HG02870 (cell line): Measurements from ENCODE around the gene MAP6D1.
A peak's percentile ranks its signal among the peaks of the same experiment; 100 is the strongest.

Experiments
- ATAC-seq: cut with Tn5 transposase; IDR thresholded peaks from one replicate; pipeline ENCODE4 v1.9.1; 2021; ENCODE audit warnings: mild to moderate bottlenecking, moderate library complexity; ENCODE audit not compliant: unreplicated experiment

The MAP6D1 gene

DNA sequence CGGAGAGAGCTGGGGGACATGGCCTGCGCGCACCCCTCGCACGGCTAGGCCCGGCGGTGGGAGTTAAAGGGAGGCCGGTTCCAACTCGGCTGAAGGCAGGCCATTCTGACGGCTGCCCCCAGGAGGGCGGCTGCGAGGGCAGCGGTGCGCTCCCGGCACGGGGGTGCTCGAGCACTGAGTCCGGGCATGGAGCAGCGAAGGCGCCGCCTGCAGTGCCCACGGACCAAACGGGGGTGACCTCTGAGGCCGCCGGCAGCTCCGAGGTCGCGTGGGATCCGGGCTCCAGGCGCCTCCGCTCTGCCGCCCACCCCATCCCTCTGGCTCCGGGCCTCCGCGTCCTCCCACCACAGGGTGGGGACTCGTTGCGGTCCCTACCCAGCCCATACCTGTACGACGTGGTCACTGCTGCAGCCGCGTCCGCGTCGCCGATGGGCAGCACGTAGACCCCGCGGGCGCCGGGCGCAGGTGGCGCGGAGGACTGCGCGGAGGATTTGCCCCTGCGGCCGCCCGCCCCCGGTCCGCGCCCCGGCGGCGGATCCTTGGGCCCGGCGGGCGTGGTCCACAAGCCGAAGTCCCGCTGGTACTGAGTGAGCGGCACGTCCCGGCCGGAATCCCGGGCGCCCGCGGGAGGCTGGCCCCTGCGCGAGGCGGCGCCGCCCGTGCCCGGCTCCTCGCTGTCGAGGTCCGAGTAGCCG lies 469 bp downstream of the MAP6D1 start:
- no peak for ATAC-seq

DNA sequence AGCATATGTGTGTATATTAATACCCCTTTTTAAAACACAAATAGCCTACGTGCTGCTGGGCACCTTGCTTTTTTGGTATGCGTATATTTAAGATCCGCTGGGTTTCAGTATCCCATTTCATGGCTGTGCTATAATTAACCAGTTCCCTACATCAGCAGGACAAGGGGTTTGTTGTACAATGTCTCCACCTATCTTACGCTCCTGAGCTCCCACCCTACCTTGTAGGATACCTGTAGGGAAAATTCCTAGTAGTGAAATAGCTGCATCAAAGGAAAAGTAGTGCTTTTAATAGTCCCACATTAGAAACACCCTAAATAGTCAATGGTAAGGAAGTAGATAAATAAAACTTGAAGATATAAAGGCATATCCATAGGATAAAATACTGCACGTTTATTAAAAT lies 1.4 kb downstream of the MAP6D1 start:
- no peak for ATAC-seq

DNA sequence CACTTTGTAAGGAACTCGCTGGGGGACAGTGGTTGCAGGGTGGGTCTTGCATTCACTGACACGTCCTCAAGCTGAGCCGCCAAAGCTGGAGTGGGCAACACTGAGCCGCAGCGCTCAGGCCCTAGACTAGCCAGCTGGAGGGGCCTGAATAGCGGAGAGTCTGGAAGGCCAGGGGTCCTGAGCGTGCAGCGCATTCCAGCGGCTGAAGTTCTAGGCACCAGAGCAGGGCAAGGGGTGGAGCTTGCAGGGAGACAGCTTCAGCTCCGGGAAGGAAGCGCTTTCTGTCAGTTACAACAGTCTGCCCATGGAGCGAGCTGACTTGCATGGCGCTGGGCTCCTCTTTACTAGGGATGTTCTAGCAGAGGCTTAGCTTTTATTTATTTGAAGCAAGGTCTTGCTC lies 2.7 kb downstream of the MAP6D1 start:
- ATAC-seq, result no peak

- no peak for ATAC-seq
Observed at GRCh38 chr3:183819831-183820230, 5.5 kb downstream of the MAP6D1 start.

DNA sequence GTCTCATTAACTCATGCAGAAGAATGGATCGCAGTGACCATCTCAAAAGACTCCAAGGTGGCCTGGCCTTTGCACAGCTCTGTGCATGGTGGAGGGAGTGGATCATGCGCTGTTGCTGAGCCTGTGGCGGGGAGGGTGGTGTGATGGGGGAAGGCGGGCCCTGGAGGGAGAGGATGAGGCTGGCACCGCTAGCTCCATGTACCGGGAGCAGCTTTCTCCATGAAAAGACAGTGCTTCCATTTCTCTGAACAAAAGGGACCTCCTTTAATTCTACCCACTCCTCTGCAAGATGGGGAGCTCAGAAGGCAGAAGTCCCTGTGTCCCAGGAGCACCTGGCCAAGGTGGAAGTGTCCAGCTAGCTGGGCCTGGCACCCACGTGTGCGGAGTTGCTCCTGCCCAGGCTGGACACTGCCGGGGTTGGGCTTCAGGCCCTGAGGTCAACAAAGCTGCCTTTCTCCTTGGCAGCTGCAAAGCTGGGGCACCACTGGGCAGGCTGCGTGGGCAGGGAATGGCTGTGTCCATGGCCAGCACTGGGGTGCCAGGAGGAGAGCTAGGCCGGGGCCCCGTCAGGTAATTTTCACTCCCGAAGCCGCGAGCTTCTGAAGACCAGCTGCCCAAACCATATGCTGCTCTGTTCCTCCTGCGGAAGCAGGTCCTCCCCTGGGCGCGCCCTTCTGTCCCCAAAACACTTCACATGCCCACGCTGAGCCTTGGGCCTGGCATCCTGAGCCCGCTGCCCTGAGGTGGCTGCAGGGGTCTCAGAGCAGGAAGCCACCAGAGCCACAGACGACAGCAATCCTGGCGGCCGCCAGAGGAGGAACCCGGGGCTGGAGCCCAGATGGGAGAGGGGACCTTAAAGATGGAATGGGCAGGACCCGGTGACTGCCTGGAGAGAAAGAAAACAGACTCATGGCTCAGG lies 6.4 kb downstream of the MAP6D1 start:
- no peak for ATAC-seq

DNA sequence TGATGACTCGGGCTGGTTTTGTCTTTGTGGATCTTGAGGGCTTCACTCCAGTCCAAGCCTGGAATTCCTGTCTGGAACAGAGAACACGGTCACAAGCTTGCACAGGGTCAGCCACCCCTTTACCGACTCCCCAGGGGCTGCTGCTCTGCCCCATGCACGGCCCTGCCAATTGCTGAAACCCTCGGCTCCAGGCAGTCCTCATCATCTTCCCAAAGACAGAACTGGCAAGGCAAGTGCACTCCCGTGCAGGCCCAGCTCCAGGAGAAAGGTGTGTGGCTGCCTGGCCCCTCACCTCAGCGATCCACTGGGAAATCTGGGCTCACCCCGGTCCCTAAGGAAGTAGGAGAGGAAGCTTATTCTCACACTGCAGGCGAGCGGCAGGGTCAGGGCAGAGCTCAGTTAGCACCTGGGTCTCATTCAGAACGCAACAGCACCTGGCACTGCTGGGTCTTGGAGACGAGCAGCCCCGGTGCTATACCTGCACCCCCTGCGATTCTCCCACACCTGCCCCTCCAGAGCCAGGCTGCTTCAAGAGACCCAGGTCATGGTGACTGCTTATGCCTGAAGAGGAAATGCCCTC lies 7.2 kb downstream of the MAP6D1 start:
- no peak for ATAC-seq

DNA sequence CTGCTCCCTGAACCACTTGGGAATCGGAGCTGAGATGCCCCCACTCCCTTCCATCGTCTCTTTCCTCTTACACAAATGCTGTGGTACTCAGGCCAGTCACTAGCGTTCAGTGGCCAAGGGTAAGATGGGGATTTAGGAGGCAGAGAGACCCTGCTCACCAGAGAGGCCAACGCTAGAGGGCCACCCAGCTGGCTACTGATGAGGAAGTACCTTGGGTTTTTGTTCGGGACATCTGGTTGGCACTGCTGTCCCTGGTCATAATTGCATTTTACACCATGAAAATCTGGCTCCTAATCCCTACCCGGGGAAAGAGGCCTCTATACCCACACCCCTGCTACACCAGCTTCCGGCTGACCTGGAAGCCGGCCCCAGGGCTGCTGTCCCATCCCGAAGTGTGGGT lies 7.7 kb downstream of the MAP6D1 start:
- ATAC-seq, result no peak

- no peak for ATAC-seq
Observed at GRCh38 chr3:183816681-183817510, 8.5 kb downstream of the MAP6D1 start.

DNA sequence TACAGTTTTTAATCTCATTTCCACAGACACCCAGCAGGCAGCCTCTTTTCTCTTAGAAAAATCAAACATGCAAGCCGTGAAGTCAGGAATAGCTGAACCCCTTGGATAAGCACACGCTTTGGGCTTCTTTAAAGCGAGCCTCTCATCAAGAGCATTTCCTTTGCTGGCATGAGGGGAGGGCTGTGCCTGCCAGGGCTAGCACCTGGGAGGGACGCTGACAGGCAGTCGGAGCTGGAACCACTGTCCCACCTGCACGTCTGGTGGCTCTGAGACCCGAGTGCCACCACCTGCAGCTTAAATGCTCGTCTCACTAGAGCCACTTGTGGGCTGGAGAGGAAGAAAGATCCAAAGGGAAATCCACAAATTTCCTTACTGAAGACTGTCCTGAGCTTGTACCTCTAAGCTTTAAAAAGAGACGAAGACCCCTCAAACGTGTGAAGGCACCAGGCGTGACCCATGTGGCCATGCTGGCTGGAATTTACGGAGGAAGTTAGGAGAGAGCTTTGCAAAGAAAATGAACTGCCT lies 9.4 kb downstream of the MAP6D1 start:
- ATAC-seq, result peak; percentile 28

- ATAC-seq, result peak; percentile 77
Observed at GRCh38 chr3:183815563-183815940, 9.8 kb downstream of the MAP6D1 start.

DNA sequence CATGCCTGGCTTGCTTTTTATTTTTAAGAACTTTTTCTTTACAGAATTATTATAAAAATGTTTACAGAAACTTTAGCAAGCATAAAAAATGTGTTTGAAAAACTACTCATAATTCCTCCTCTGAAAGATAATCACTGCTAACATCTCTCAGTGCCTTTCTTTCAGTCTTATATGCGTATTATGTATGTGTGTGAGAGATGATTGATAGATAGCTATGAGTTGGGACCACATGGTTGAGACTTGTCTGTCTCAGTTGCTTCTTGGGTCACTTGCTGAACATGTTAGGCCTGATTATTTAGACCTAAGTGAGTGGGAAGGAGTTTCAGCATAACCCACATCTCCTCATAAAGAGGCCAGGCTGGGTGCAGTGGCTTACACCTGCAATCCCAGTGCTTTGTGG lies 11.1 kb downstream of the MAP6D1 start:
- no peak for ATAC-seq

GRCh38 chr3:183812761-183813445 lies 12.5 kb downstream of the MAP6D1 start:
- no peak for ATAC-seq

DNA sequence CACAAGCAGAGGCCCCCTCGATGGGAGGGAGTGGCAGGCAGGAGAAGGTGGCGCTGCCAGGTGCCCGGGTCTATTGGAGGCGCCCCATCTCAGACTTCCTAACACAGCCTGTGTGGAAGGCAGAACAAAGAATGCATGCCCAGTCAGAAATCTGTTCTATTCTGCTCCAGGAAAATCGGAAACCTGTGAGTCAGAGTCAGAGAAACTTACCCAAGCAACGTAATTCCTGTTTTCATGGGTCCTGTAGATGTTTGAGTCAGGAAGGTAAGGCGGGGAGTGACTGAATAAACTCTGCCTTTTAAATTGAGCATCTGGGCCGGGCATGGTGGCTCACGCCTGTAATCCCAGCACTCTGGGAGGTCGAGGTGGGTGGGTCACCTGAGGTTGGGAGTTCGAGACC lies 13.7 kb downstream of the MAP6D1 start:
- no peak for ATAC-seq

DNA sequence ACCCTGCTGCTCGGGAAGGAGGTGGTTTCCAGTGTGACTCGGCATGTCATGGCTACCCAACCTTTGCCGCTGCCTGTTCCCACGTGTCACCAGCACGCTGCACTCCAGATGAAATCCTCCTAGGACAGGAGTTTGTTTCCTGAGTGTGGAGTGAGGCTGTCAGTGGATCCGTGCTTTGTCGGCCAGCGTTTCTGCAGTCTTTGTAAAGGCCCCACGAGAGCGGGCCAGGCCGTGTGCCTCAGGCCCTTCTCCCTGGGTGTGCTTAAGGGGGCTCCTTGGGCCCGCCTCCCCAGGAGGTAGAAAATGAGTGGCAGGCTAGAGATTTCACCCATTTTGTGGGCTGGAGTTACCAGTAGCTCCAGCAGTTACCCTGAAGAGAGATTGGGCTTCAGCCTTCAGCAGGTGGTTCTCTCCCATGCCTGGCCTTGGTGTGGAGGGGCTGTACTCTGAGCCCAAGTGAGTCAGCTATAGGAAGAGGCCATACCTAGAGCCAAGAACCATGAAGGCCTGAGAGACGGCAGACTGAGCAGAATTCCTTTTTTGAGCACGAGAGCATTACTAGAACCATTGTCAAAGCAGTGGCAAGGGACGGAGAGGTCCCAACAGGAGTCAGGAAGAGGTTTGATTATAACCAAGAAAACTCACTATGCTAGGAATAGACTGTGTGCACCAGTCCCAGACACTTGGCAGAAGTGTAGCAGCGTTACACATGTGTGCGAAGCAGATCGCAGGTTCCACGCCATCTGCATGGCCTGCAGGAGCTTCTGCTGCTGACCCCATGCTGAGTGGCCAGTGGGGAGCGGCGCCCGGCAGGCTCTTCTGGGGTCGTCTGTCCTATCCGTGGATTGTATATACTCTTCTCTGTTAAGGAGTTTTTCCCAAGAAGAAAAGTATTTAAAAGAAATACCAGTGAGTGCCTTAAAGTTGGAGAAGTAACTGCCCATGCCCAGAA lies 14.5 kb downstream of the MAP6D1 start:
- no peak for ATAC-seq

DNA sequence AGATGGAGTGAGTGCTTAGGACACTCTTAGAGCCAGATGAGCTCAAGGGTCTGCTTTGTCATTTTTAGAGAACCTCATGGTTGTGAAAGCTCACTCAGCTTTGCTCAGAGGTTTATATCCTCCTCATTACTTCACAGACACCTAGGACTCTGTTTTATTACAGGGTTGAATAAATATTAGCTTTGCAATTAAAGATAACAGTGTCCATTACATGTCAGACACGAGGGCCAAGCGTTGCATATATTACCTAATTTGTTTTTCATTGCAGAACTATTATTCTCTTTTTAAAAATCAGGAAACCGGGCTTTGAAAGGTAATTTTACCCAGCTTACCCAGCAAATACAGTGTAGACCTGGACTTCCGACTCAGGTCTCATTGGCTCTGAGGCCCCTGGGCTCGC lies 16.1 kb downstream of the MAP6D1 start:
- no peak for ATAC-seq

DNA sequence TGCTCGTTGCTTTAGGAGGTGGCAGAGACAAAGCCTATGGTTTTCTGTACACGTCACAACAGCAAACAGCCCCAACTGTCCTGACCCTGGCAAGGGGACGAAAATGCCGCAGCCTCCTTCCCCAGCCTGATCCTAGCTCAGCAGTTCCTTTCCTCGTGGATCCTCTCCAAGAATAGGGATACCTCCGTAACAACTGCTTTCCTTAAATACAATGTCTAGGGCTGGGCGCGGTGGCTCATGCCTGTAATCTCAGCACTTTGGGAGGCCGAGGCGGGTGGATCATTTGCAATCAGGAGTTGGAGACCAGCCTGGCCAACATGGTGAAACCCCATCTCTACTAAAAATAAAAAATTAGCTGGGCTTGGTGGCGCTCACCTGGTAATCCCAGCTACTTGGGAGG lies 17.0 kb downstream of the MAP6D1 start:
- ATAC-seq, result no peak

DNA sequence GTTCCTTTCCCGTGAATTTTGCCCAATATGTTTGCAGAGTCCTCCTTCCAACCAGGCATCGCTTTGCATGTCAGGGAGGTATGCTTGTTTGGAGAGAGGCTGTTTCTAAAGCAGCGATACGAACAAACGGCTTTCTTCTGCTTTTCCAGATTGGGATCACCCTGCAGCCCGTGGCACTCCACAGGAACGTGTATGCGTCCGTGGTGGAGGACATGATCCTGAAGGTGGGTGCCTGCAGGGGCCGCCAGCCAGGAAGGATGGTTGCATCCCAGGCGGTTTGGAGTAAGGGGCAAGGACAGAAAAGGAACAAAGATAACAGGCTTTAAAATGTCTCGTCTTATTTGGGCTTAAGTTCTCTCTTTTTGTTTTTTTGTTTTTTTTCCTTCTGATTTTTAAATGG lies 17.5 kb downstream of the MAP6D1 start:
- ATAC-seq, result no peak

- ATAC-seq, result no peak
Observed at GRCh38 chr3:183807209-183807728, 18.1 kb downstream of the MAP6D1 start.

DNA sequence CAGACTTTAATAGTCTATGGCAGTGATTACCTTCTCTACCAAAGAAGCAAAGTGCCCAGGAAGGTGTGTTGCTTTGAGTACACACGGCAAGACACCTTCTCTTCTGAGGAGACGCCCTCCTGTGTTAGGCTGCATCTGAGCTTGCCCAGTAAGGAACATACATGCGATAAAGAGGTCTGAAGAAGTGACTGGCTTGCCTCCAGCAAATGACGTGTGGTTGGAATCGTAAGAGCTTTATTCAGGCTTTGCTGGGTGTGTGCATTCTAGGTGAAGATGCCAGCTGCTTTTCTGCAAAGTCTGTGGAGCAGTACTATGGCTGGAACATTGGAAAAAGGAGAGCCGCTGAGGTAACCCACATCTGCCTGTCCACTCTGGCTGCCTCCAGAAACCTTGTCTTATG lies 22.4 kb downstream of the MAP6D1 start:
- no peak for ATAC-seq
